IMR-90 (cell line): ENCODE measurements around the gene CCSER1. TPM values are rescaled to one million over a fixed set of nuclear protein-coding genes. Genes with fewer than 3 reads are reported as not detected.

Experiments
- ATAC-seq: fragments of 200-7000 bp; cut with Tn5 transposase; 2 replicates; pipeline ENCODE4 v1.9.1; 2020; ENCODE audit warnings: low read depth, mild to moderate bottlenecking, moderate library complexity
- BruUV-seq: library from RNA; stranded (reverse); fragments of 400-500 nt; replicated peaks from 2 replicates; lab custom pipeline; 2021; lab: Mats Ljungman, UMichigan
- CTCF ChIA-PET: fragments of 300-600 bp; formaldehyde crosslinking; extraction: SDS; loops from one replicate; lab custom pipeline; 2021; ENCODE audit warnings: antibody characterized with exemption; lab: Yijun Ruan, JAX
- POLR2A ChIA-PET: fragments of 300-600 bp; sonication (Branson Sonifier 250); formaldehyde crosslinking; loops from one replicate; lab custom pipeline; 2022; ENCODE audit warnings: antibody characterized with exemption; ENCODE audit not compliant: unreplicated experiment; lab: Charles Lee
- DNase-seq: peaks from one replicate; pipeline ENCODE4 v3.0.0; 2013
- H2AFZ ChIP-seq: replicated peaks from 2 replicates; pipeline ENCODE3; 2013; ENCODE audit warnings: low read length, mild to moderate bottlenecking; ENCODE audit not compliant: poor library complexity
- H2AK5ac ChIP-seq: 2 replicates; pipeline ENCODE4 v1.6.1; 2013; ENCODE audit warnings: low read depth, low read length, inconsistent platforms
- H2AK9ac ChIP-seq: replicated peaks from 2 replicates; pipeline ENCODE3; 2013; ENCODE audit warnings: mild to moderate bottlenecking, low read depth, low read length, moderate library complexity; ENCODE audit not compliant: poor library complexity
- H2BK120ac ChIP-seq: 2 replicates; pipeline ENCODE4 v1.6.1; 2013; ENCODE audit warnings: low read depth, low read length, inconsistent platforms
- H2BK15ac ChIP-seq: 3 replicates; pipeline ENCODE4 v1.6.1; 2013; ENCODE audit warnings: low read depth, low read length, inconsistent platforms
- H2BK20ac ChIP-seq: 2 replicates; pipeline ENCODE4 v1.6.1; 2013; ENCODE audit warnings: low read depth, mild to moderate bottlenecking, inconsistent platforms, low read length, moderate library complexity
- H2BK5ac ChIP-seq: 2 replicates; pipeline ENCODE4 v1.6.1; 2013; ENCODE audit warnings: mild to moderate bottlenecking, low read depth, low read length, inconsistent platforms; ENCODE audit not compliant: poor library complexity, severe bottlenecking
- H3K14ac ChIP-seq: replicated peaks from 2 replicates; pipeline ENCODE4 v1.6.1; 2013; ENCODE audit warnings: low read depth, low read length, inconsistent platforms
- H3K18ac ChIP-seq: 2 replicates; pipeline ENCODE4 v1.6.1; 2013; ENCODE audit warnings: low read depth, low read length, control low read depth
- H3K23ac ChIP-seq: 2 replicates; pipeline ENCODE4 v1.6.1; 2013; ENCODE audit warnings: low read depth, low read length, inconsistent platforms
- H3K27ac ChIP-seq: 2 replicates; pipeline ENCODE4 v1.5.1; 2013; ENCODE audit warnings: mild to moderate bottlenecking, control low read depth, low read length; ENCODE audit not compliant: insufficient read depth
- H3K27me3 ChIP-seq: 2 replicates; pipeline ENCODE4 v1.6.1; 2013; ENCODE audit warnings: low read length; ENCODE audit not compliant: control insufficient read depth, insufficient read depth
- H3K36me3 ChIP-seq: 2 replicates; pipeline ENCODE4 v1.6.1; 2013; ENCODE audit warnings: low read length, mixed read lengths; ENCODE audit not compliant: control insufficient read depth, insufficient read depth
- H3K4ac ChIP-seq: 2 replicates; pipeline ENCODE4 v1.6.1; 2013; ENCODE audit warnings: low read depth, low read length, inconsistent platforms
- H3K4me1 ChIP-seq: 2 replicates; pipeline ENCODE4 v1.6.1; 2013; ENCODE audit warnings: low read length, mixed read lengths; ENCODE audit not compliant: control insufficient read depth, insufficient read depth
- H3K4me2 ChIP-seq: 2 replicates; pipeline ENCODE4 v1.6.1; 2013; ENCODE audit warnings: low read depth, mild to moderate bottlenecking, control low read depth, low read length, moderate library complexity
- H3K4me3 ChIP-seq: 2 replicates; pipeline ENCODE4 v1.5.1; 2013; ENCODE audit warnings: low read depth, mild to moderate bottlenecking, control low read depth, low read length, moderate library complexity; ENCODE audit not compliant: insufficient read depth
- H3K56ac ChIP-seq: 2 replicates; pipeline ENCODE4 v1.6.1; 2013; ENCODE audit warnings: low read length, inconsistent platforms; ENCODE audit not compliant: insufficient read depth; ENCODE audit errors: extremely low read depth
- H3K79me1 ChIP-seq, 2 experiments: 2 replicates each; pipeline ENCODE4 v1.6.1; 2013; ENCODE audit warnings: low read length in 2 of 2, inconsistent platforms in 1 of 2, low read depth in 1 of 2
- H3K9ac ChIP-seq: 2 replicates; pipeline ENCODE4 v1.6.1; 2013; ENCODE audit warnings: low read depth, low read length, control low read depth
- H3K9me1 ChIP-seq: 2 replicates; pipeline ENCODE4 v1.6.1; 2013; ENCODE audit warnings: low read length, inconsistent platforms; ENCODE audit not compliant: insufficient read depth
- H3K9me3 ChIP-seq: 2 replicates; pipeline ENCODE4 v1.6.1; 2013; ENCODE audit warnings: low read length; ENCODE audit not compliant: control insufficient read depth, insufficient read depth
- H4K20me1 ChIP-seq: 2 replicates; pipeline ENCODE4 v1.6.1; 2013; ENCODE audit warnings: low read length, inconsistent platforms; ENCODE audit not compliant: insufficient read depth
- H4K5ac ChIP-seq: 2 replicates; pipeline ENCODE4 v1.6.1; 2013; ENCODE audit warnings: mild to moderate bottlenecking, low read depth, low read length, control low read depth
- H4K8ac ChIP-seq, 2 experiments: 2 replicates each; pipeline ENCODE4 v1.6.1; 2013; ENCODE audit warnings: low read depth in 2 of 2, low read length in 2 of 2, control low read depth in 1 of 2, inconsistent platforms in 1 of 2
- H4K91ac ChIP-seq: 2 replicates; pipeline ENCODE4 v1.6.1; 2013; ENCODE audit warnings: low read depth, low read length, inconsistent platforms; ENCODE audit not compliant: insufficient read depth
- CTCF ChIP-seq: conservative IDR thresholded peaks from 2 replicates; pipeline ENCODE4 v1.5.1; 2012; ENCODE audit warnings: mild to moderate bottlenecking, low read depth, low read length, improper control_type of control experiment
- ELK1 ChIP-seq: fragments of 150-350 bp; IDR thresholded peaks from 2 replicates; pipeline ENCODE4 v1.6.1; 2016; ENCODE audit warnings: low read depth, mild to moderate bottlenecking, low read length, moderate library complexity, borderline replicate concordance
- MXI1 ChIP-seq: IDR thresholded peaks from 2 replicates; pipeline ENCODE4 v1.6.1; 2012; ENCODE audit warnings: low read depth, mild to moderate bottlenecking, low read length, moderate library complexity, borderline replicate concordance
- NFE2L2 ChIP-seq: fragments of 150-350 bp; IDR thresholded peaks from 2 replicates; pipeline ENCODE4 v1.6.1; 2016; ENCODE audit warnings: low read depth, mild to moderate bottlenecking, low read length
- RCOR1 ChIP-seq: IDR thresholded peaks from 2 replicates; pipeline ENCODE4 v1.6.1; 2012; ENCODE audit warnings: mild to moderate bottlenecking, low read length, improper control_type of control experiment; ENCODE audit not compliant: insufficient replicate concordance
- RFX5 ChIP-seq: IDR thresholded peaks from 2 replicates; pipeline ENCODE4 v1.8.0; 2012; ENCODE audit warnings: low read depth, mild to moderate bottlenecking, low read length, moderate library complexity
- WGBS, 2 experiments: methylation state at CpG; one replicate each; pipeline versions ENCODE4 v1.1.5 to v1.1.7; 2013; ENCODE audit warnings: missing lambda C conversion rate in 2 of 2; ENCODE audit not compliant: insufficient read length in 1 of 2; ENCODE audit errors: extremely low coverage in 2 of 2; 5-methylcytosine and 5-hydroxymethylcytosine counted together
- dilution Hi-C: fragments of 300-500 bp; cut with HindIII; formaldehyde crosslinking; loops from one replicate; pipeline ENCODE4 v1.14.3; 2018; ENCODE audit warnings: low sequenced_read_pairs; ENCODE audit not compliant: unreplicated experiment
- in situ Hi-C: fragments of 300-500 bp; cut with MboI; formaldehyde crosslinking; loops from 3 replicates; pipeline ENCODE4 v1.14.3; 2019; ENCODE audit warnings: low sequenced_read_pairs, inconsistent platforms, mixed read lengths
- intact Hi-C: fragments of 100-400 bp; cut with micrococcal nuclease; formaldehyde crosslinking; loops from 2 replicates; pipeline ENCODE4 v1.10.0; 2022
- polyA plus RNA-seq, 3 experiments: library from polyadenylated mRNA; depleted of rRNA; stranded (reverse); fragments of >200 nt; gene quantifications; 2 replicates each; pipeline ENCODE4 v1.2.3, GENCODE V29; 2012; ENCODE audit warnings: low replicate concordance in 1 of 3
- total RNA-seq: library from RNA; depleted of rRNA; stranded (reverse); fragments of >200 nt; gene quantifications from 2 replicates; pipeline ENCODE4 v1.2.3, GENCODE V29; 2012

The CCSER1 gene
- total and polyA plus RNA-seq, 2 of the 4 experiments (the other 2 are of a cell fraction), result not detected

- no peak overlapping the region for H3K18ac ChIP-seq
- H3K4me3 ChIP-seq, result no peak overlapping the region
- ATAC-seq, result no peak
- no peak overlapping the region for H3K4ac ChIP-seq
- H2BK5ac ChIP-seq, result no peak overlapping the region
- H4K5ac ChIP-seq, result no peak overlapping the region
- H2AFZ ChIP-seq, result no peak overlapping the region
- no peak overlapping the region for H2AK5ac ChIP-seq
- no TSS peak for BruUV-seq
- H3K9ac ChIP-seq, result no peak overlapping the region
- H2BK120ac ChIP-seq, result no peak overlapping the region
- in situ Hi-C loops (no loop called here), intact Hi-C loops (no loop called here), dilution Hi-C loops (no loop called here)
- no peak overlapping the region for H3K56ac ChIP-seq
- no peaks in the 10 kb centered on the region for H4K20me1 ChIP-seq
- H3K23ac ChIP-seq, result no peak overlapping the region
- ChIA-PET POLR2A (no interaction called here), CTCF (no interaction called here)
- no peaks in the 10 kb centered on the region for H3K9me1 ChIP-seq
- H3K4me2 ChIP-seq, result no peak overlapping the region
- H3K4me1 ChIP-seq, result no peaks in the 10 kb centered on the region
- H3K79me1 ChIP-seq, result no peaks in the 10 kb centered on the region
- no peak overlapping the region for H2BK15ac ChIP-seq
- H3K27me3 ChIP-seq, result no peaks in the 10 kb centered on the region
- no peaks in the 10 kb centered on the region for H3K36me3 ChIP-seq
- H2AK9ac ChIP-seq, result no peak overlapping the region
- peaks cover 2% of the 10 kb centered on the region; the same call in 1 of the 2 replicates for H3K9me3 ChIP-seq
- H4K8ac ChIP-seq, result no peak overlapping the region
- no peak for TF ChIP-seq RCOR1
- TF ChIP-seq MXI1, result no peak
- no peak for TF ChIP-seq ELK1
- no peak for TF ChIP-seq NFE2L2
- no peak for TF ChIP-seq RFX5
- TF ChIP-seq CTCF, result no peak
- WGBS, 2 experiments, result no CpG with 5 or more reads among the region's 2 CpGs
- no peak for DNase-seq
- H3K14ac ChIP-seq, result no peak overlapping the region
- H2BK20ac ChIP-seq, result no peak overlapping the region
- no peak overlapping the region for H3K27ac ChIP-seq
- no peak overlapping the region for H4K91ac ChIP-seq
These were observed 761.4 kb downstream of the CCSER1 start for GRCh38 chr4:90888571-90888970.
